Measurements from ENCODE around the gene SIRT2. TPM values are rescaled to one million over a fixed set of nuclear protein-coding genes. Genes with fewer than 3 reads are reported as not detected.

SIRT2 gene
- total and polyA plus RNA-seq, 2 of the 13 experiments (the other 11 are each of a cell fraction or from before 2014, with no cell fraction given), result 22.3 to 26.1 TPM

DNA sequence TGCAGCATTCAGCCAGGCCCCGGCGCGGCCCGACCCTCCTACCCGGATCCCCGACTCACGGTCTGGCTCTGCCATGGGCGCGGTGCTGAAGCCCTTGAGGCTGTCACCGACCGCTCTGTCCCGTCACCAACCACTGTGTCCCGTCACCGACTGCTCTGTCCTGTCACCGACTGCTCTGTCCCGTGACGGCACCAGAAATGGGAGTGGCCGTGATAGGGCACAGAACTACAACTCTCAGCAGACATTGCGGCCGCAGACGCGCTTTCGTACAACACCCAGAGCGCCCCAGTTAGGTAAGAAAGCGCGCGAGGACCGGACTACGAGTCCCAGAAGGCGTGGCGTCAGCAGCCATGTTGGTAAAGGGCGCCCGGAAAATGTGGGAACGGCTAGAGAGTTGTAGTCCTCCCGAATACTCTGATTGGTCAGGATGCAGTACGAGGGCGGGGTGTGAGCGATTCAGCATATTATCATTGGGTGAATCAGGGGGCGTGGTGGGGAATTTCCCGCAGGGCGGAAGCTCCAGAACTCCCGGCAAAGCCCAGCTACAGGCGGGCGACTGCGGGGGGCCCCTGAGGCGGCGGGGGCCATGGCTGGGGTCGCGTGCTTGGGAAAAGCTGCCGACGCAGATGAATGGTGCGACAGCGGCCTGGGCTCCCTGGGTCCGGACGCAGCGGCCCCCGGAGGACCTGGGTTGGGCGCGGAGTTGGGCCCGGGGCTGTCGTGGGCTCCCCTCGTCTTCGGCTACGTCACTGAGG, at the start of gene SIRT2, which contains the start of gene NFKBIB (continued):
- TF ChIP-seq ZC3H4 (CRISPR knock-in tag; IDR thresholded peaks at IDR 0.05; ENCODE audit: borderline replicate concordance) (no peak), ASH2L (IDR thresholded peaks at IDR 0.05; ENCODE audit: insufficient read length, low read depth, low read length) (peak; percentile 48), RXRA (CRISPR knock-in tag; IDR thresholded peaks at IDR 0.05) (peak; percentile 38), RBFOX2 (IDR thresholded peaks at IDR 0.05; ENCODE audit: low read depth, low read length) (peak; percentile 85), HOXA3 (CRISPR knock-in tag; IDR thresholded peaks at IDR 0.05) (peak; percentile 99), ISL2 (CRISPR knock-in tag; IDR thresholded peaks at IDR 0.05) (peak; percentile 34; the same call in 1 of the 2 replicates), ZNF282 (IDR thresholded peaks at IDR 0.05; ENCODE audit: partially characterized antibody) (no peak), ZNF335 (CRISPR knock-in tag; IDR thresholded peaks at IDR 0.05) (0 out of 2 replicates have a peak, but pooled peaks have one; percentile 49), PRDM10 (CRISPR knock-in tag; IDR thresholded peaks at IDR 0.05; ENCODE audit: low read depth) (peak; percentile 73), ZNF770 (CRISPR knock-in tag; IDR thresholded peaks at IDR 0.05) (no peak), MAX (IDR thresholded peaks at IDR 0.05) (peak; percentile 64), HDAC1 (CRISPR knock-in tag; IDR thresholded peaks at IDR 0.05) (peak; percentile 82), PRDM4 (CRISPR knock-in tag; IDR thresholded peaks at IDR 0.05; ENCODE audit: borderline replicate concordance) (no peak), UBTF (CRISPR knock-in tag; IDR thresholded peaks at IDR 0.05) (0 out of 2 replicates have a peak, but pooled peaks have one; percentile 54)
- TF ChIP-seq, protein P1, sequence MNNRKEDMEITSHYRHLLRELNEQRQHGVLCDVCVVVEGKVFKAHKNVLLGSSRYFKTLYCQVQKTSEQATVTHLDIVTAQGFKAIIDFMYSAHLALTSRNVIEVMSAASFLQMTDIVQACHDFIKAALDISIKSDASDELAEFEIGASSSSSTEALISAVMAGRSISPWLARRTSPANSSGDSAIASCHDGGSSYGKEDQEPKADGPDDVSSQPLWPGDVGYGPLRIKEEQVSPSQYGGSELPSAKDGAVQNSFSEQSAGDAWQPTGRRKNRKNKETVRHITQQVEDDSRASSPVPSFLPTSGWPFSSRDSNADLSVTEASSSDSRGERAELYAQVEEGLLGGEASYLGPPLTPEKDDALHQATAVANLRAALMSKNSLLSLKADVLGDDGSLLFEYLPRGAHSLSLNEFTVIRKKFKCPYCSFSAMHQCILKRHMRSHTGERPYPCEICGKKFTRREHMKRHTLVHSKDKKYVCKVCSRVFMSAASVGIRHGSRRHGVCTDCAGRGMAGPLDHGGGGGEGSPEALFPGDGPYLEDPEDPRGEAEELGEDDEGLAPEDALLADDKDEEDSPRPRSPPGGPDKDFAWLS (CRISPR knock-in tag; IDR thresholded peaks at IDR 0.05; ENCODE audit: borderline replicate concordance), result 0 out of 2 replicates have a peak, but pooled peaks have one; percentile 36

Measured in HepG2 (cell line).